ENCODE data around the gene SEMA3B. TPM values are rescaled to one million over a fixed set of nuclear protein-coding genes. Genes with fewer than 3 reads are reported as not detected.

Gene SEMA3B
- total and polyA plus RNA-seq, 2 experiments from 2014 or later = 2.4 to 3.3 TPM

DNA sequence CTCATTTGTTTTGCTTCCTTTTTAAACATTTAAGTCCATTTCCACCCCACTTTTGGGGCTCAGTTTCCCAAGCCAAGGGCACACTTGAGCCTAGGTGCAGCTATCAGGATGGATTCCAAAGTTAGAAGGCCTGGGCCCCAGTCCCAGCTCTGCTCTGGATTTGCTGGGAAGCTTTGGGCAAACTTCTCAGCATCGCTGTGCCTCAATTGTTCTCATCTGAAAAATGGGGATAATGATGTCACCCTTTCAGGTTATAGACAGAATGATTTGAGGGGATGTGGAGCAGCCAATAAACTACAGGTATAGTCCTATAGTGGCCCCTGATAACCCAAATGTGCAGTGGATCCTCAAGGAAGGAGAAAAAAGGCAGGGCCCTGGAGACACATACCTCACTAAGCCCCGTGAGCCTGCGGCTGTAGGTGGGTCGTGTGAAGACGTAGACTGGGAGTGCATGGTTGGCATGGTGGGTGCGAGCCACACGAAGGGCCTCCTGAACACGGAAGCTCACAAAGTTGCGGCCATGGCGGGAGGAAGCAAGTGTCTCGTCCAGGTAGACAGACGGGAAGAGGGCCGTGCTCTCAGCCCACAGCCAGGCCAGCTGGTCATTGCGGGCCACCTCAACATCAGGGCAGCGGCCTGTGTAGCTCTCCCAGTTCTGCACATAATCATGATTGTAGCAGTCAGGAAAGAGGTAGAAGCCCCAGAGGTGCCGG is 50.4 kb downstream of the SEMA3B start:
- Mint-ChIP-seq H3K9me3 (0 out of 3 replicates have a peak, but pooled peaks cover under 1% of the 10 kb centered on the region), H3K27ac (no peak overlapping the region), H3K4me1 (peaks cover 37% of the 10 kb centered on the region), H3K36me3 (ENCODE audit: low read depth) (peaks cover 52% of the 10 kb centered on the region), H3K4me3 (peak overlapping the region; percentile 86), H3K27me3 (ENCODE audit: insufficient read depth, low read depth, poor library complexity) (peaks cover 10% of the 10 kb centered on the region)
- peaks cover 15% of the 10 kb centered on the region for H3K4me1 ChIP-seq (ENCODE audit: insufficient read depth)
- H3K27me3 ChIP-seq (ENCODE audit: insufficient read depth) = no peaks in the 10 kb centered on the region
- peaks cover 5% of the 10 kb centered on the region; the same call in 1 of the 2 replicates for H4K20me1 ChIP-seq (replicated peaks; ENCODE audit: insufficient read depth)
- no peak overlapping the region for H3K4me2 ChIP-seq
- DNase-seq (ENCODE audit: low spot score) = no peak
- peaks cover 8% of the 10 kb centered on the region for H3K36me3 ChIP-seq (ENCODE audit: insufficient read depth)
- H3K4me3 ChIP-seq = no peak overlapping the region
- peaks cover 26% of the 10 kb centered on the region for H3K79me2 ChIP-seq (replicated peaks; ENCODE audit: insufficient read depth)
- H3K27ac ChIP-seq (ENCODE audit: low read depth) = no peak overlapping the region
- no peak for ATAC-seq
- no peaks in the 10 kb centered on the region for H3K9me2 ChIP-seq (ENCODE audit: insufficient read depth)
- no peak overlapping the region for H2AFZ ChIP-seq
- peaks cover 21% of the 10 kb centered on the region; the same call in 1 of the 2 replicates for H3F3A ChIP-seq (replicated peaks; ENCODE audit: low read depth)
- no peak for TF ChIP-seq EZH2phosphoT487 (IDR thresholded peaks at IDR 0.05; ENCODE audit: unreplicated experiment)
- TF ChIP-seq ZNF462 (CRISPR knock-in tag; IDR thresholded peaks at IDR 0.05) = no peak
- no peak for TF ChIP-seq JUNB (IDR thresholded peaks at IDR 0.05; ENCODE audit: unreplicated experiment)
- TF ChIP-seq CREB1 (CRISPR knock-in tag; IDR thresholded peaks at IDR 0.05; ENCODE audit: low read depth) = no peak
- TF ChIP-seq ZNF331 (CRISPR knock-in tag; IDR thresholded peaks at IDR 0.05; ENCODE audit: low read depth) = no peak
- no peak for TF ChIP-seq NANOG (IDR thresholded peaks at IDR 0.05; ENCODE audit: borderline replicate concordance)
- no peak for TF ChIP-seq CTCF (conservative IDR thresholded peaks at IDR 0.05; ENCODE audit: low read depth in 2 of 2)
